B cell (primary cell): ENCODE data around the gene FER. TPM values are rescaled to one million over a fixed set of nuclear protein-coding genes. Genes with fewer than 3 reads are reported as not detected.

ENCODE experiments used
- ATAC-seq: fragments of 200-7000 bp; cut with Tn5 transposase; one replicate; pipeline ENCODE4 v1.10.0; 2021; ENCODE audit warnings: low read depth, mild to moderate bottlenecking, moderate number of reproducible peaks, moderate library complexity
- CTCF ChIA-PET: fragments of 350-600 bp; sonication (Branson Sonifier 250); formaldehyde crosslinking; loops from one replicate; lab custom pipeline; 2021; ENCODE audit warnings: antibody characterized with exemption, inconsistent platforms; lab: Charles Lee
- POLR2A ChIA-PET: fragments of 350-600 bp; sonication (Branson Sonifier 250); formaldehyde crosslinking; loops from one replicate; lab custom pipeline; 2021; ENCODE audit warnings: antibody characterized with exemption; lab: Charles Lee
- DNase-seq: peaks from one replicate; pipeline ENCODE4 v3.0.0; 2013
- H2AFZ ChIP-seq: 2 replicates; pipeline ENCODE4 v1.6.1; 2012; ENCODE audit warnings: mild to moderate bottlenecking, low read depth, low read length; ENCODE audit not compliant: insufficient read depth, poor library complexity, severe bottlenecking
- H3K27ac ChIP-seq, 2 donors: 1 replicate in 1 of 2; 2 replicates in 1 of 2; pipeline ENCODE4 v1.5.1; 2012 to 2013; ENCODE audit warnings: low read length in 2 of 2, mild to moderate bottlenecking in 2 of 2, moderate library complexity in 1 of 2
- H3K27me3 ChIP-seq, 4 experiments: fragments of 200-600 bp in 1 of 4; sonication (generic) in 1 of 4; replicated peaks in 1 of 4; 1 replicate in 2 of 4; 2 replicates in 2 of 4; pipeline versions ENCODE4 v1.6.1 to v1.7.0; 2013 to 2016; ENCODE audit warnings: low read length in 3 of 4, mild to moderate bottlenecking in 2 of 4, mixed read lengths in 1 of 4, moderate library complexity in 1 of 4; ENCODE audit not compliant: insufficient read depth in 4 of 4, control insufficient read depth in 3 of 4; ENCODE audit errors: control extremely low read depth in 1 of 4
- H3K36me3 ChIP-seq, 2 experiments: replicated peaks in 1 of 2; 1 replicate in 1 of 2; 2 replicates in 1 of 2; pipeline versions ENCODE4 v1.6.1 to v1.7.1; 2013; ENCODE audit warnings: low read length in 1 of 2; ENCODE audit not compliant: insufficient read depth in 2 of 2, control insufficient read depth in 1 of 2; ENCODE audit errors: control extremely low read depth in 1 of 2, extremely low read depth in 1 of 2
- H3K4me1 ChIP-seq, 2 donors: fragments of 200-600 bp in 1 of 2; sonication (generic) in 1 of 2; 1 replicate in 1 of 2; 2 replicates in 1 of 2; pipeline versions ENCODE4 v1.5.1 to v1.6.1; 2013 to 2017; ENCODE audit warnings: low read length in 2 of 2; ENCODE audit not compliant: control insufficient read depth in 2 of 2, insufficient read depth in 2 of 2
- H3K4me2 ChIP-seq: replicated peaks from 2 replicates; pipeline ENCODE3; 2012; ENCODE audit warnings: mild to moderate bottlenecking, low read depth, low read length; ENCODE audit not compliant: poor library complexity, severe bottlenecking
- H3K4me3 ChIP-seq, 5 experiments: fragments of 200-600 bp in 1 of 5; sonication (generic) in 1 of 5; 1 replicate in 3 of 5; 2 replicates in 2 of 5; pipeline versions ENCODE4 v1.5.1 to v1.7.0; 2011 to 2016; ENCODE audit warnings: low read length in 4 of 5, mild to moderate bottlenecking in 4 of 5, low read depth in 2 of 5, control low read depth in 1 of 5, moderate library complexity in 1 of 5; ENCODE audit not compliant: insufficient read depth in 1 of 5; ENCODE audit errors: control extremely low read depth in 1 of 5, extremely low read depth in 1 of 5
- H3K79me2 ChIP-seq: fragments of 200-600 bp; sonication (generic); one replicate; pipeline ENCODE4 v1.6.0; 2016; ENCODE audit warnings: low read length; ENCODE audit not compliant: control insufficient read depth, insufficient read depth
- H3K9ac ChIP-seq: fragments of 200-600 bp; sonication (generic); 2 replicates; pipeline ENCODE4 v1.6.1; 2017; ENCODE audit warnings: mild to moderate bottlenecking, low read length, moderate library complexity
- H3K9me3 ChIP-seq, 3 donors: one replicate each; pipeline versions ENCODE4 v1.6.1 to v1.7.1; 2013; ENCODE audit warnings: low read length in 2 of 3; ENCODE audit not compliant: control insufficient read depth in 2 of 3, insufficient read depth in 1 of 3; ENCODE audit errors: control extremely low read depth in 1 of 3
- H4K20me1 ChIP-seq: 2 replicates; pipeline ENCODE4 v1.6.0; 2012; ENCODE audit warnings: mild to moderate bottlenecking, low read length; ENCODE audit not compliant: insufficient read depth, control insufficient read depth, poor library complexity, severe bottlenecking
- H3K27ac Mint-ChIP-seq: one replicate; pipeline ENCODE4 v1.8.0; 2021; ENCODE audit warnings: mixed read lengths
- H3K27me3 Mint-ChIP-seq: one replicate; pipeline ENCODE4 v1.8.0; 2021; ENCODE audit warnings: mixed read lengths
- H3K4me1 Mint-ChIP-seq: one replicate; pipeline ENCODE4 v1.8.0; 2021; ENCODE audit warnings: mixed read lengths
- H3K4me3 Mint-ChIP-seq: one replicate; pipeline ENCODE4 v1.8.0; 2021; ENCODE audit warnings: mixed read lengths
- H3K9me3 Mint-ChIP-seq: one replicate; pipeline ENCODE4 v1.8.0; 2022; ENCODE audit warnings: mixed read lengths; ENCODE audit not compliant: insufficient read depth
- EZH2 ChIP-seq: IDR thresholded peaks from 2 replicates; pipeline ENCODE4 v1.6.1; 2012; ENCODE audit warnings: borderline replicate concordance, low read depth, mild to moderate bottlenecking, moderate library complexity, low read length; ENCODE audit not compliant: insufficient read depth, poor library complexity, severe bottlenecking
- WGBS: methylation state at CpG from one replicate; pipeline ENCODE4 v1.1.5; 2013; ENCODE audit warnings: missing lambda C conversion rate; ENCODE audit not compliant: insufficient coverage; 5-methylcytosine and 5-hydroxymethylcytosine counted together
- intact Hi-C: fragments of 100-400 bp; cut with micrococcal nuclease; formaldehyde crosslinking; loops from one replicate; pipeline ENCODE4 v1.10.0; 2022
- polyA plus RNA-seq: library from polyadenylated mRNA; depleted of rRNA; stranded (reverse); fragments of >200 nt; gene quantifications from 2 replicates; pipeline ENCODE4 v1.2.3, GENCODE V29; 2012
- total RNA-seq, 2 donors: library from RNA; stranded (reverse); fragments of 120-200 nt in 1 of 2; gene quantifications; 1 replicate in 1 of 2; 2 replicates in 1 of 2; pipeline versions ENCODE4 v1.2.3 to v1.2.4, GENCODE V29; 2013 to 2022
- TF ChIP-seq, protein P1 (sequence below): fragments of 200-600 bp; IDR thresholded peaks from one replicate; pipeline ENCODE4 v1.8.0; 2022; ENCODE audit warnings: antibody characterized with exemption, mild to moderate bottlenecking

Gene FER
- total and polyA plus RNA-seq, 2 donors (not counting 1 experiment from before 2014, with no cell fraction given) = 1.3 to 41.3 TPM

- intact Hi-C loops = no loop called here
- no peak overlapping the region for H3K4me3 ChIP-seq
- H2AFZ ChIP-seq = no peak overlapping the region
- no peak overlapping the region for H3K27ac ChIP-seq
- no peaks in the 10 kb centered on the region for H3K27me3 Mint-ChIP-seq
- peaks cover 1 to 3% of the 10 kb centered on the region in 2 experiments for H3K36me3 ChIP-seq
- H3K4me1 Mint-ChIP-seq = no peaks in the 10 kb centered on the region
- no peaks in the 10 kb centered on the region for H3K9me3 ChIP-seq
- 100% methylated on average over 1 of the region's 2 CpGs for WGBS
- ChIA-PET CTCF (no interaction called here), POLR2A (no interaction called here)
- no peaks in the 10 kb centered on the region for H3K79me2 ChIP-seq
- no peak overlapping the region for H3K27ac Mint-ChIP-seq
- TF ChIP-seq, protein P1, sequence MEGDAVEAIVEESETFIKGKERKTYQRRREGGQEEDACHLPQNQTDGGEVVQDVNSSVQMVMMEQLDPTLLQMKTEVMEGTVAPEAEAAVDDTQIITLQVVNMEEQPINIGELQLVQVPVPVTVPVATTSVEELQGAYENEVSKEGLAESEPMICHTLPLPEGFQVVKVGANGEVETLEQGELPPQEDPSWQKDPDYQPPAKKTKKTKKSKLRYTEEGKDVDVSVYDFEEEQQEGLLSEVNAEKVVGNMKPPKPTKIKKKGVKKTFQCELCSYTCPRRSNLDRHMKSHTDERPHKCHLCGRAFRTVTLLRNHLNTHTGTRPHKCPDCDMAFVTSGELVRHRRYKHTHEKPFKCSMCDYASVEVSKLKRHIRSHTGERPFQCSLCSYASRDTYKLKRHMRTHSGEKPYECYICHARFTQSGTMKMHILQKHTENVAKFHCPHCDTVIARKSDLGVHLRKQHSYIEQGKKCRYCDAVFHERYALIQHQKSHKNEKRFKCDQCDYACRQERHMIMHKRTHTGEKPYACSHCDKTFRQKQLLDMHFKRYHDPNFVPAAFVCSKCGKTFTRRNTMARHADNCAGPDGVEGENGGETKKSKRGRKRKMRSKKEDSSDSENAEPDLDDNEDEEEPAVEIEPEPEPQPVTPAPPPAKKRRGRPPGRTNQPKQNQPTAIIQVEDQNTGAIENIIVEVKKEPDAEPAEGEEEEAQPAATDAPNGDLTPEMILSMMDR = no peak
- no peak for TF ChIP-seq EZH2
- H3K9me3 Mint-ChIP-seq = no peaks in the 10 kb centered on the region
- H3K27me3 ChIP-seq = no peaks in the 10 kb centered on the region
- H3K4me1 ChIP-seq = no peaks in the 10 kb centered on the region
- no peaks in the 10 kb centered on the region for H4K20me1 ChIP-seq
- H3K9ac ChIP-seq = no peak overlapping the region
- no peak for ATAC-seq
- H3K4me3 Mint-ChIP-seq = no peak overlapping the region
- H3K4me2 ChIP-seq = no peak overlapping the region
- no peak for DNase-seq
Measured at GRCh38 chr5:108975697-108976096, 228.0 kb downstream of the FER start.

- Histone ChIP-seq H3K27ac (no peak overlapping the region), H3K4me1 (no peaks in the 10 kb centered on the region), H3K79me2 (no peaks in the 10 kb centered on the region), H3K9ac (no peak overlapping the region), H3K36me3 (no peaks in the 10 kb centered on the region), H3K9me3 (peaks cover 0 to 2% (median 0%) of the 10 kb centered on the region in 3 donors), H4K20me1 (no peaks in the 10 kb centered on the region), H3K4me3 (no peak overlapping the region), H2AFZ (no peak overlapping the region), H3K27me3 (no peaks in the 10 kb centered on the region), H3K4me2 (no peak overlapping the region)
- intact Hi-C loops = no loop called here
- 95% methylated on average over 3 of the region's 4 CpGs for WGBS
- H3K4me1 Mint-ChIP-seq = no peaks in the 10 kb centered on the region
- ATAC-seq (no peak), DNase-seq (no peak)
- ChIA-PET POLR2A (no interaction called here), CTCF (no interaction called here)
- no peaks in the 10 kb centered on the region for H3K27me3 Mint-ChIP-seq
- TF ChIP-seq, protein P1 = no peak
- no peak overlapping the region for H3K4me3 Mint-ChIP-seq
- H3K9me3 Mint-ChIP-seq = no peaks in the 10 kb centered on the region
- no peak overlapping the region for H3K27ac Mint-ChIP-seq
Measured at GRCh38 chr5:108983461-108984092, 235.9 kb downstream of the FER start.
